Measurements from ENCODE around the gene PSMD9.
"Not testable (repeated sequence)": the region's sequence is repeated elsewhere in the genome, so short reads cannot be mapped to it uniquely, and the experiment has no call there.

DNA sequence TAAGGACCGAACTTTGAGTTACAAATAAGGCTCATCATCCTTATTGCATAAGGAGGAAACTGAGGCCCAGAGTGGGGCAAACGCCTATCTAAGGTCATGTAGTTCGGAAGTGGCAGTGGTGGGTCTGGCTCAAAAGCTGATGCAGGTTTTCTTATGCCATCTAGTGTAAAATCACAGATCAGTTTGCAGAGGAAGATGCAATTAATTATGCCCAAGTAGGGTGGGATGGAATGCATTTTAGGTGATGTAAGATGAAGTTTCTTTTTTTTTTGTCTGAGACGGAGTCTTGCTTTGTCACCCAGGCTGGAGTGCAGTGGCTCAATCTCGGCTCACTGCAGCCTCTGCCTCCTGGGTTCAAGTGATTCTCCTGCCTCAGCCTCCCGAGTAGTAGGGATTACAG is 1.1 kb downstream of the PSMD9 start:
- TF ChIP-seq, protein P1, sequence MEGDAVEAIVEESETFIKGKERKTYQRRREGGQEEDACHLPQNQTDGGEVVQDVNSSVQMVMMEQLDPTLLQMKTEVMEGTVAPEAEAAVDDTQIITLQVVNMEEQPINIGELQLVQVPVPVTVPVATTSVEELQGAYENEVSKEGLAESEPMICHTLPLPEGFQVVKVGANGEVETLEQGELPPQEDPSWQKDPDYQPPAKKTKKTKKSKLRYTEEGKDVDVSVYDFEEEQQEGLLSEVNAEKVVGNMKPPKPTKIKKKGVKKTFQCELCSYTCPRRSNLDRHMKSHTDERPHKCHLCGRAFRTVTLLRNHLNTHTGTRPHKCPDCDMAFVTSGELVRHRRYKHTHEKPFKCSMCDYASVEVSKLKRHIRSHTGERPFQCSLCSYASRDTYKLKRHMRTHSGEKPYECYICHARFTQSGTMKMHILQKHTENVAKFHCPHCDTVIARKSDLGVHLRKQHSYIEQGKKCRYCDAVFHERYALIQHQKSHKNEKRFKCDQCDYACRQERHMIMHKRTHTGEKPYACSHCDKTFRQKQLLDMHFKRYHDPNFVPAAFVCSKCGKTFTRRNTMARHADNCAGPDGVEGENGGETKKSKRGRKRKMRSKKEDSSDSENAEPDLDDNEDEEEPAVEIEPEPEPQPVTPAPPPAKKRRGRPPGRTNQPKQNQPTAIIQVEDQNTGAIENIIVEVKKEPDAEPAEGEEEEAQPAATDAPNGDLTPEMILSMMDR (IDR thresholded peaks at IDR 0.05) = not testable (repeated sequence)
- TF ChIP-seq POLR2A (IDR thresholded peaks at IDR 0.05) = not testable (repeated sequence)

Measured in ovary (tissue), 3 donors.